HL-60 (cell line): Measurements from ENCODE around the gene FGG.

ENCODE experiments used
- CTCF ChIP-seq: IDR thresholded peaks from one replicate; pipeline ENCODE4 v1.5.1; 2011; ENCODE audit warnings: low read length, control low read depth, inconsistent platforms; ENCODE audit not compliant: insufficient read depth
- GABPA ChIP-seq: IDR thresholded peaks from 2 replicates; pipeline ENCODE4 v1.6.1; 2012; ENCODE audit warnings: low read depth
- POLR2AphosphoS5 ChIP-seq: IDR thresholded peaks from 2 replicates; pipeline ENCODE4 v1.6.1; 2012; ENCODE audit warnings: low read depth
- REST ChIP-seq: IDR thresholded peaks from 2 replicates; pipeline ENCODE4 v1.6.1; 2012; ENCODE audit warnings: low read depth; ENCODE audit not compliant: insufficient replicate concordance
- SPI1 ChIP-seq: IDR thresholded peaks from 2 replicates; pipeline ENCODE4 v1.6.1; 2012; ENCODE audit warnings: low read depth, mild to moderate bottlenecking, borderline replicate concordance

- TF ChIP-seq CTCF: no peak
- TF ChIP-seq POLR2AphosphoS5: no peak
- no peak for TF ChIP-seq REST
- TF ChIP-seq GABPA: no peak
- no peak for TF ChIP-seq SPI1
These were observed 7.7 kb downstream of the FGG start for GRCh38 chr4:154604696-154605200.
